Endothelial cell of umbilical vein (primary cell): ENCODE measurements around the gene PLXNB2. TPM values are rescaled to one million over a fixed set of nuclear protein-coding genes. Genes with fewer than 3 reads are reported as not detected.

ENCODE experiments used
- BruUV-seq: library from RNA; stranded (reverse); fragments of 400-500 nt; replicated peaks from 2 replicates; lab custom pipeline; 2021; lab: Mats Ljungman, UMichigan
- CTCF ChIA-PET: fragments of 300-600, 350-600 bp; sonication (Branson Sonifier 250); formaldehyde crosslinking; loops from one replicate; lab custom pipeline; 2021; ENCODE audit warnings: antibody characterized with exemption, inconsistent platforms; lab: Charles Lee
- POLR2A ChIA-PET: fragments of 300-600, 350-600 bp; sonication (Branson Sonifier 250); formaldehyde crosslinking; loops from one replicate; lab custom pipeline; 2021; ENCODE audit warnings: antibody characterized with exemption, inconsistent platforms; lab: Charles Lee
- DNase-seq: peaks from one replicate; pipeline ENCODE4 v3.0.0-alpha.2; 2011; ENCODE audit warnings: low read depth, low spot score
- FAIRE-seq: peaks from 2 replicates; lab custom pipeline; 2011; peaks lifted over from hg19 to GRCh38; lab: Jason Lieb, UNC
- H2AFZ ChIP-seq: 2 replicates; pipeline ENCODE4 v1.6.0; 2012; ENCODE audit warnings: low read depth, low read length, control low read depth, inconsistent platforms
- H3K27ac ChIP-seq: 2 replicates; pipeline ENCODE4 v1.5.1; 2011; ENCODE audit warnings: low read depth, mild to moderate bottlenecking, control low read depth, low read length, moderate library complexity; ENCODE audit not compliant: insufficient read depth
- H3K27me3 ChIP-seq, 2 experiments: 2 replicates each; pipeline versions ENCODE4 v1.6.0 to v1.6.1; 2011; ENCODE audit warnings: low read length in 2 of 2, mixed read lengths in 1 of 2; ENCODE audit not compliant: control insufficient read depth in 2 of 2, insufficient read depth in 2 of 2
- H3K36me3 ChIP-seq, 2 experiments: 2 replicates in 1 of 2; 3 replicates in 1 of 2; pipeline ENCODE4 v1.5.1; 2011; ENCODE audit warnings: low read length in 2 of 2, mild to moderate bottlenecking in 1 of 2, moderate library complexity in 1 of 2; ENCODE audit not compliant: control insufficient read depth in 2 of 2, insufficient read depth in 2 of 2; ENCODE audit errors: extremely low read depth in 1 of 2
- H3K4me1 ChIP-seq: 3 replicates; pipeline ENCODE4 v1.5.1; 2011; ENCODE audit warnings: mild to moderate bottlenecking, low read length; ENCODE audit not compliant: control insufficient read depth, insufficient read depth; ENCODE audit errors: extremely low read depth
- H3K4me2 ChIP-seq: 2 replicates; pipeline ENCODE4 v1.6.1; 2011; ENCODE audit warnings: low read length, control low read depth, mixed read lengths; ENCODE audit not compliant: insufficient read depth
- H3K4me3 ChIP-seq, 3 experiments: fragments of 200-600 bp in 1 of 3; sonication (generic), shearing (Covaris generic) in 1 of 3; replicated peaks in 1 of 3; 2 replicates each; pipeline ENCODE4 v1.5.1; 2011 to 2016; ENCODE audit warnings: control low read depth in 3 of 3, low read length in 3 of 3, mild to moderate bottlenecking in 2 of 3, inconsistent platforms in 1 of 3, low read depth in 1 of 3, moderate library complexity in 1 of 3; ENCODE audit not compliant: insufficient read depth in 1 of 3
- H3K79me2 ChIP-seq: 2 replicates; pipeline ENCODE4 v1.6.0; 2012; ENCODE audit warnings: low read length, inconsistent platforms; ENCODE audit not compliant: control insufficient read depth, insufficient read depth
- H3K9ac ChIP-seq: replicated peaks from 2 replicates; pipeline ENCODE3; 2011; ENCODE audit warnings: low read length, control low read depth; ENCODE audit not compliant: insufficient read depth; ENCODE audit errors: extremely low read depth
- H3K9me1 ChIP-seq: replicated peaks from 3 replicates; pipeline ENCODE4 v1.6.0; 2011; ENCODE audit warnings: mild to moderate bottlenecking, low read length; ENCODE audit not compliant: control insufficient read depth, insufficient read depth; ENCODE audit errors: extremely low read depth
- H3K9me3 ChIP-seq: replicated peaks from 2 replicates; pipeline ENCODE4 v1.5.1; 2012; ENCODE audit warnings: low read length, inconsistent platforms; ENCODE audit not compliant: control insufficient read depth, insufficient read depth
- H4K20me1 ChIP-seq: replicated peaks from 2 replicates; pipeline ENCODE3; 2011; ENCODE audit warnings: mild to moderate bottlenecking, low read length; ENCODE audit not compliant: control insufficient read depth, insufficient read depth; ENCODE audit errors: extremely low read depth
- EZH2 ChIP-seq: IDR thresholded peaks from 2 replicates; pipeline ENCODE4 v1.6.1; 2012; ENCODE audit warnings: borderline replicate concordance, low read depth, mild to moderate bottlenecking, moderate library complexity, low read length, inconsistent platforms; ENCODE audit not compliant: severe bottlenecking
- FOS ChIP-seq: IDR thresholded peaks from 2 replicates; pipeline ENCODE4 v1.6.1; 2011; ENCODE audit warnings: mild to moderate bottlenecking, low read length, moderate library complexity, borderline replicate concordance; ENCODE audit not compliant: insufficient read depth
- GATA2 ChIP-seq: IDR thresholded peaks from 2 replicates; pipeline ENCODE4 v1.7.0; 2011; ENCODE audit warnings: low read depth, mild to moderate bottlenecking, moderate library complexity, mixed read lengths, low read length; ENCODE audit not compliant: insufficient read length, insufficient read depth
- JUN ChIP-seq: IDR thresholded peaks from 2 replicates; pipeline ENCODE4 v1.6.1; 2011; ENCODE audit warnings: borderline replicate concordance, low read depth; ENCODE audit not compliant: insufficient read length, insufficient read depth
- MYC ChIP-seq: IDR thresholded peaks from one replicate; pipeline ENCODE4 v1.6.1; 2011; ENCODE audit warnings: mild to moderate bottlenecking, low read depth, low read length
- POLR2A ChIP-seq: IDR thresholded peaks from 2 replicates; pipeline ENCODE4 v1.6.1; 2012; ENCODE audit warnings: low read depth, mild to moderate bottlenecking, control low read depth, low read length
- POLR2AphosphoS5 ChIP-seq: IDR thresholded peaks from 2 replicates; pipeline ENCODE4 v1.6.1; 2012; ENCODE audit warnings: low read depth, mild to moderate bottlenecking, control low read depth, low read length, moderate library complexity; ENCODE audit not compliant: insufficient read depth
- dilution Hi-C: fragments of 300-500 bp; cut with MboI; formaldehyde crosslinking; loops from one replicate; pipeline ENCODE4 v1.15.0; 2019; ENCODE audit warnings: low sequenced_read_pairs; ENCODE audit not compliant: extremely low pct_ligation_motif_present
- intact Hi-C: fragments of 100-400 bp; cut with micrococcal nuclease; formaldehyde crosslinking; loops from one replicate; pipeline ENCODE4 v1.10.0; 2022
- polyA plus RNA-seq, 4 experiments: library from polyadenylated mRNA; depleted of rRNA in 3 of 4; stranded (reverse) in 3 of 4; unstranded in 1 of 4; fragments of >200 nt; gene quantifications; 2 replicates each; pipeline versions ENCODE4 v1.2.1 to v1.2.3, GENCODE V29; 2011 to 2012; ENCODE audit warnings: missing spikeins in 1 of 4
- total RNA-seq: library from RNA; stranded (reverse); gene quantifications from 2 replicates; pipeline ENCODE4 v1.2.3, GENCODE V29; 2021
- TF ChIP-seq, protein P1 (sequence below): IDR thresholded peaks from 2 replicates; pipeline ENCODE4 v1.6.1; 2011; ENCODE audit not compliant: insufficient read depth, insufficient read length
- TF ChIP-seq, protein P2 (sequence below), 2 donors: IDR thresholded peaks; 1 replicate in 1 of 2; 2 replicates in 1 of 2; pipeline ENCODE4 v1.5.1; 2011; ENCODE audit warnings: low read length in 2 of 2, mild to moderate bottlenecking in 2 of 2, moderate library complexity in 2 of 2, control low read depth in 1 of 2, inconsistent platforms in 1 of 2, low read depth in 1 of 2; ENCODE audit not compliant: insufficient read depth in 1 of 2; ENCODE audit errors: extremely low read depth in 1 of 2

The PLXNB2 gene
- total and polyA plus RNA-seq, 2 donors (not counting 3 experiments of a cell fraction or from before 2014, with no cell fraction given): 82.3 to 139 TPM

- peaks cover 2% of the 10 kb centered on the region for H3K79me2 ChIP-seq
- H3K4me2 ChIP-seq: no peak overlapping the region
- intact Hi-C loops: no loop called here
- no peak overlapping the region for H3K27ac ChIP-seq
- no TSS peak for BruUV-seq
- H3K9me1 ChIP-seq: no peaks in the 10 kb centered on the region
- no peaks in the 10 kb centered on the region for H3K9me3 ChIP-seq
- TF ChIP-seq POLR2A (no peak), POLR2AphosphoS5 (no peak), FOS (no peak), EZH2 (no peak), MYC (no peak), JUN (no peak), GATA2 (no peak)
- TF ChIP-seq, protein P1, sequence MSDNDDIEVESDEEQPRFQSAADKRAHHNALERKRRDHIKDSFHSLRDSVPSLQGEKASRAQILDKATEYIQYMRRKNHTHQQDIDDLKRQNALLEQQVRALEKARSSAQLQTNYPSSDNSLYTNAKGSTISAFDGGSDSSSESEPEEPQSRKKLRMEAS: no peak
- TF ChIP-seq, protein P2, sequence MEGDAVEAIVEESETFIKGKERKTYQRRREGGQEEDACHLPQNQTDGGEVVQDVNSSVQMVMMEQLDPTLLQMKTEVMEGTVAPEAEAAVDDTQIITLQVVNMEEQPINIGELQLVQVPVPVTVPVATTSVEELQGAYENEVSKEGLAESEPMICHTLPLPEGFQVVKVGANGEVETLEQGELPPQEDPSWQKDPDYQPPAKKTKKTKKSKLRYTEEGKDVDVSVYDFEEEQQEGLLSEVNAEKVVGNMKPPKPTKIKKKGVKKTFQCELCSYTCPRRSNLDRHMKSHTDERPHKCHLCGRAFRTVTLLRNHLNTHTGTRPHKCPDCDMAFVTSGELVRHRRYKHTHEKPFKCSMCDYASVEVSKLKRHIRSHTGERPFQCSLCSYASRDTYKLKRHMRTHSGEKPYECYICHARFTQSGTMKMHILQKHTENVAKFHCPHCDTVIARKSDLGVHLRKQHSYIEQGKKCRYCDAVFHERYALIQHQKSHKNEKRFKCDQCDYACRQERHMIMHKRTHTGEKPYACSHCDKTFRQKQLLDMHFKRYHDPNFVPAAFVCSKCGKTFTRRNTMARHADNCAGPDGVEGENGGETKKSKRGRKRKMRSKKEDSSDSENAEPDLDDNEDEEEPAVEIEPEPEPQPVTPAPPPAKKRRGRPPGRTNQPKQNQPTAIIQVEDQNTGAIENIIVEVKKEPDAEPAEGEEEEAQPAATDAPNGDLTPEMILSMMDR (IDR thresholded peaks at IDR 0.05; ENCODE audit: extremely low read depth in 1 of 2, insufficient read depth in 1 of 2, low read depth in 1 of 2, low read length in 2 of 2): no peak
- no peak overlapping the region for H3K9ac ChIP-seq
- H3K36me3 ChIP-seq: no peaks in the 10 kb centered on the region
- ChIA-PET POLR2A (no interaction called here), CTCF (no interaction called here)
- peaks cover 21% of the 10 kb centered on the region for H3K4me1 ChIP-seq
- no peak overlapping the region for H2AFZ ChIP-seq
- DNase-seq (no peak), FAIRE-seq (no peak)
- H4K20me1 ChIP-seq: no peaks in the 10 kb centered on the region
- dilution Hi-C loops: no loop called here
- H3K4me3 ChIP-seq: no peak overlapping the region
- H3K27me3 ChIP-seq: no peaks in the 10 kb centered on the region
Observed at GRCh38 chr22:50311606-50312351, 4.3 kb upstream of the PLXNB2 start.
